ENCODE results near the gene GALNT14. TPM values are rescaled to one million over a fixed set of nuclear protein-coding genes. Genes with fewer than 3 reads are reported as not detected.

The GALNT14 gene
- total RNA-seq, 1 donor from 2014 or later = 54.6 TPM

DNA sequence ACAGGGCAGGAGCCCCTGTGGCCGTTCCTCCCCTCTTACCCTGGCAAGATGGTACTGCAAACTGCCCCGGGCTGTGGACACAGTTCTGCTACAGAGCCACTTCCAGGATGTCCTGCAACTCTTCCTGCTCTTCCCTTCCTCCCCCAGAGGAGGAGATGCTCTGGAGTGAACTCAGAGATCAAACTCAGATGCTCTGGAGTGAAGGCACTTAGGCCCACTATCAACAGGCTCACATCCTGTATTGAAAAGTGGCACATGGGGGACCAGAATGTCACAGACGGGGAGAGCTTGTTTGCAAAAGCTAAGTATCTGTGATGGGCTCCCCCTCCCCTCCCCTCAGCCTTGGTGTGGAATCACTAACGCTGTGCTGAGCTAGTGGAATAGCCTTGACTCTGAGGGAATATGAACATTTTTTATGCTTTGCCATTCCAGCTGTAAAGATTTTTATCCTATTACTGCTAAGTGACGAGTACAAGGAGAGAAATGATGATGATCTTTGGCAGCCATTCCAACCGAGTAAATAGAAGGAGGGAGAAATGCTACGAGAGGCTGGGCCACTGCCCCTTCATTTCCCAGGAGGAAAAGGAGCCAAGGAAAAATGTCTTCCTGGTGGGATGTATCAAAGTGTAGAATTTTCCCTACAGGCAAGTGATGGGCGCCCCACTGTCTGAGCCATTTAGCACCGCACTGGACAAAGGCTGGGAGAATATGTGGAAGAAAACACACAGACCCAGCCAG lies 152.6 kb downstream of the GALNT14 start:
- Histone ChIP-seq H3K4me3 (ENCODE audit: low read depth, low read length) (no peak overlapping the region), H3K36me3 (ENCODE audit: control insufficient read depth, insufficient read depth, low read length) (peaks cover 1% of the 10 kb centered on the region), H3K27me3 (ENCODE audit: control insufficient read depth, insufficient read depth, low read length) (no peaks in the 10 kb centered on the region)
- DNase-seq (ENCODE audit: low read depth) = no peak
- TF ChIP-seq, protein P1, sequence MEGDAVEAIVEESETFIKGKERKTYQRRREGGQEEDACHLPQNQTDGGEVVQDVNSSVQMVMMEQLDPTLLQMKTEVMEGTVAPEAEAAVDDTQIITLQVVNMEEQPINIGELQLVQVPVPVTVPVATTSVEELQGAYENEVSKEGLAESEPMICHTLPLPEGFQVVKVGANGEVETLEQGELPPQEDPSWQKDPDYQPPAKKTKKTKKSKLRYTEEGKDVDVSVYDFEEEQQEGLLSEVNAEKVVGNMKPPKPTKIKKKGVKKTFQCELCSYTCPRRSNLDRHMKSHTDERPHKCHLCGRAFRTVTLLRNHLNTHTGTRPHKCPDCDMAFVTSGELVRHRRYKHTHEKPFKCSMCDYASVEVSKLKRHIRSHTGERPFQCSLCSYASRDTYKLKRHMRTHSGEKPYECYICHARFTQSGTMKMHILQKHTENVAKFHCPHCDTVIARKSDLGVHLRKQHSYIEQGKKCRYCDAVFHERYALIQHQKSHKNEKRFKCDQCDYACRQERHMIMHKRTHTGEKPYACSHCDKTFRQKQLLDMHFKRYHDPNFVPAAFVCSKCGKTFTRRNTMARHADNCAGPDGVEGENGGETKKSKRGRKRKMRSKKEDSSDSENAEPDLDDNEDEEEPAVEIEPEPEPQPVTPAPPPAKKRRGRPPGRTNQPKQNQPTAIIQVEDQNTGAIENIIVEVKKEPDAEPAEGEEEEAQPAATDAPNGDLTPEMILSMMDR (IDR thresholded peaks at IDR 0.05; ENCODE audit: insufficient read depth, low read length, poor library complexity, severe bottlenecking) = no peak

DNA sequence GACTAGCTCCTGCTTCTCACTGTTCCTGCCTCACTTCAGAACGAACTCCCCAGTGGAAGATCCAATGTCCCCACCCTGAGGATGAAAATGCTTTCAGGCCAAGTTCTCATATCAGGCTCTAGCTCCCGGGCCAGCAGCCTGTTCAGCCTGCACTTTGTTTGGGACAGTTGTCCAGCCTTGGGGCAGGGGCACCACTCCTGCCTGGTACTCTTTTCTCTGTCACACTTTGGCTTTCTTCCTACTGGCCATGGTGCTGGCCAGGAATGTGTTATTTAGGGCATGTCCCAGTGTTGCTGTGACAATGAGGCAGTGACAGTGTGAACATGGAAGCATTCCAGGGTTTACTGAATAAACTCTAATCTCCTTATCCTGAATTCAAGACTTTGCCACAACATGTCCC lies 154.1 kb downstream of the GALNT14 start:
- Histone ChIP-seq H3K27me3 (ENCODE audit: control insufficient read depth, insufficient read depth, low read length) (no peaks in the 10 kb centered on the region), H3K36me3 (ENCODE audit: control insufficient read depth, insufficient read depth, low read length) (peaks cover 1% of the 10 kb centered on the region), H3K4me3 (ENCODE audit: low read depth, low read length) (no peak overlapping the region)
- TF ChIP-seq, protein P1 (IDR thresholded peaks at IDR 0.05; ENCODE audit: insufficient read depth, low read length, poor library complexity, severe bottlenecking) = no peak
- no peak for DNase-seq (ENCODE audit: low read depth)

DNA sequence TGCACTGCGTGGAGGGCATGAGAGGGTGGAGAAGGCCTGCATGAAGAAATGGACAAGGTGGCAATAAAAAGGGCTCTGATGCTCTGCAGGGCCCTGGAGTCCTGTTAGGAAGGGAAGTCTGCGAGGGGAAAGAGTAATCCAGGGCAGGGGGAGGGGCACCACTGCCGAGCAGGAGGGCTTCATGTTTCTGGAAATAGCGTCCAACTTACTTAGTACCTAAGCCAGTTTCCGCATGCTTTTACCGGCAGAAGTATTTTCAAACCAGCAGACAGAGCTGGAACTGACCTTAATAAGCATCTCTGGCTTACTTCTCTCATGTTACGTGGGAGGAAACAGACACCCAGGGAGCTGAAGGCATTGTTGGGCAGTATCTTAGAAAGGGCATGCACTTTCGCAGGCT lies 156.7 kb downstream of the GALNT14 start:
- TF ChIP-seq, protein P1 (IDR thresholded peaks at IDR 0.05; ENCODE audit: insufficient read depth, low read length, poor library complexity, severe bottlenecking) = no peak
- DNase-seq (ENCODE audit: low read depth) = no peak
- no peaks in the 10 kb centered on the region for H3K27me3 ChIP-seq (ENCODE audit: control insufficient read depth, insufficient read depth, low read length)
- no peaks in the 10 kb centered on the region for H3K36me3 ChIP-seq (ENCODE audit: control insufficient read depth, insufficient read depth, low read length)
- H3K4me3 ChIP-seq (ENCODE audit: low read depth, low read length) = no peak overlapping the region

DNA sequence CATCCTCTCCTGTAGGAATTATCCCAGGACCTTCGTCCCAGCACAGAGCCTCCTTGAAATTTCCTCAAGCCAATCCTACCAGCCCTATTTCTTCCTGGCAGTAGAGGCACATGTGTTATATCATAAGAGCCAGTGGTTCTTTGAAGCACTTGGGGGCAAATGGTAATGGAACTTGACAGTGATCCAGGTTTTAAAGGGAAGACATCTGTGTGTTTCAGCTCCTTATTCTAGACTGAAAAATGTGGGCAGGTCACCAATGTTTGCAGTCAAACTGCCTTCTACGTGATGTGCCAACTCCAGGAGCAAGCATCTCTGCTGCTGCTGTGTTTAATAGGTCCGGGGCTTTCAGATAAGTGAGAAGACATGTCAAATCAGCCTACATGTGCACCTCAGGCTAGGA lies 157.1 kb downstream of the GALNT14 start:
- TF ChIP-seq, protein P1 (IDR thresholded peaks at IDR 0.05; ENCODE audit: insufficient read depth, low read length, poor library complexity, severe bottlenecking) = no peak
- DNase-seq (ENCODE audit: low read depth) = no peak
- Histone ChIP-seq H3K4me3 (ENCODE audit: low read depth, low read length) (no peak overlapping the region), H3K36me3 (ENCODE audit: control insufficient read depth, insufficient read depth, low read length) (no peaks in the 10 kb centered on the region), H3K27me3 (ENCODE audit: control insufficient read depth, insufficient read depth, low read length) (no peaks in the 10 kb centered on the region)

DNA sequence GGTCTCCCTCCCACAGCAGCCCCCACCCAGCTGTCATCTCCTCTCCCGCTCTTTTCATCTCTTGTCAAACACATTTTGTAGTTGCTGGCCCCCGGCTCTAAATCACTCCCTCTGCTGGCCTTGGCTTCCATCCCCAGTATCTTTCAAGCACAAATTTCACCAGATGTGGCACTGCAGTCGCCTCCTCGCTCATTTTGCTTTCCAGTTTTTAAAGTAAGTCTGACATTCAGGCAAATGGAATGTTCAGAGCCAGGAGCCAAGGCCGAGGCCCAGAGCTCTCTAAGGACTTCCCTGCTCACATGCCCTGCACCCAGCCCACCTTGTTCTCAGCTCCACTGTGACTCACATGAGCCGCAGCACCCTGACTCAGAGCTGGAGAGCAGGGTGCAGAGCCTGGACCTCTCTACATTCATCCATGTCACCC lies 158.4 kb downstream of the GALNT14 start:
- Histone ChIP-seq H3K4me3 (ENCODE audit: low read depth, low read length) (no peak overlapping the region), H3K36me3 (ENCODE audit: control insufficient read depth, insufficient read depth, low read length) (no peaks in the 10 kb centered on the region), H3K27me3 (ENCODE audit: control insufficient read depth, insufficient read depth, low read length) (no peaks in the 10 kb centered on the region)
- peak; percentile 90 for DNase-seq (ENCODE audit: low read depth)
- TF ChIP-seq, protein P1 (IDR thresholded peaks at IDR 0.05; ENCODE audit: insufficient read depth, low read length, poor library complexity, severe bottlenecking) = peak; percentile 63

DNA sequence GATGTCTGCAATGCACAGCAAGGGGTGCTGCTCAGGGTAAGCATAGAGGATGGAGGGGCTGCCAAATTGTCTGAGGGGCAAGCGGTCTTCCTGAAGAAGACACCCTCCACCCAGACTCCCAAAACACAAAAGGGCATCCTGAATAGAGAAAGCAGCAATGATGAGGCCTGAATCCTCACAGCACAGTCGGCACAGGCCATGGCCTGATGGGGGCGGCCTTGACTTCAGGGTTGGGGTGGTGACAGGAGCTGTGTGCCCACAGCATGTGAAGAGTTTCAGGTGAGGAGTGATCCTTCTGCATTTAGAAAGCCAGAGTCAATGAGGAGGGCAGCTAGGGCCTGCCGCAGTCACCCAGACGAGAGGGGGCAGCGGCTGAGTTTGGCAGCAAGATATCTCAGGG lies 159.4 kb downstream of the GALNT14 start:
- H3K27me3 ChIP-seq (ENCODE audit: control insufficient read depth, insufficient read depth, low read length) = no peaks in the 10 kb centered on the region
- H3K36me3 ChIP-seq (ENCODE audit: control insufficient read depth, insufficient read depth, low read length) = no peaks in the 10 kb centered on the region
- H3K4me3 ChIP-seq (ENCODE audit: low read depth, low read length) = no peak overlapping the region
- DNase-seq (ENCODE audit: low read depth) = no peak
- TF ChIP-seq, protein P1 (IDR thresholded peaks at IDR 0.05; ENCODE audit: insufficient read depth, low read length, poor library complexity, severe bottlenecking) = no peak

Measured in kidney epithelial cell (primary cell).